Tibial artery (tissue), 4 donors: ENCODE data around the gene FCRL6.

ENCODE experiments used
- DNase-seq, 2 donors: peaks; one replicate each; pipeline ENCODE4 v3.0.0-alpha.2; 2019
- H3K27ac ChIP-seq, 2 donors: fragments of 200-600 bp; sonication (generic) in 1 of 2; 1 replicate in 1 of 2; 2 replicates in 1 of 2; pipeline ENCODE4 v1.5.1; 2018 to 2019; ENCODE audit warnings: mild to moderate bottlenecking in 1 of 2
- H3K27me3 ChIP-seq, 2 donors: fragments of 200-600 bp; sonication (generic) in 1 of 2; one replicate each; pipeline versions ENCODE4 v1.5.1 to v1.6.0; 2016 to 2019
- H3K36me3 ChIP-seq, 3 donors: fragments of 200-600 bp; sonication (generic) in 2 of 3; one replicate each; pipeline ENCODE4 v1.5.1; 2016 to 2019; ENCODE audit warnings: mild to moderate bottlenecking in 2 of 3
- H3K4me1 ChIP-seq, 4 donors: fragments of 200-600 bp; sonication (generic) in 2 of 4; 1 replicate in 3 of 4; 2 replicates in 1 of 4; pipeline ENCODE4 v1.5.1; 2016 to 2019
- H3K4me3 ChIP-seq, 2 donors: fragments of 200-600 bp; sonication (generic) in 1 of 2; 1 replicate in 1 of 2; 2 replicates in 1 of 2; pipeline ENCODE4 v1.5.1; 2018 to 2019; ENCODE audit warnings: mild to moderate bottlenecking in 2 of 2
- H3K9me3 ChIP-seq, 3 donors: fragments of 200-600 bp; sonication (generic) in 1 of 3; one replicate each; pipeline ENCODE4 v1.5.1; 2016 to 2019
- intact Hi-C: fragments of 100-400 bp; cut with DNase I; formaldehyde crosslinking; loops from one replicate; pipeline ENCODE4 v1.15.0; 2023; ENCODE audit warnings: low total_unique reads
- TF ChIP-seq, protein P1 (sequence below), 2 experiments: fragments of 200-600 bp in 1 of 2; fragments of 450-650 bp in 1 of 2; IDR thresholded peaks; one replicate each; pipeline ENCODE4 v1.5.1; 2017 to 2019; ENCODE audit warnings: antibody characterized with exemption in 2 of 2, mild to moderate bottlenecking in 1 of 2, moderate library complexity in 1 of 2

FCRL6 gene

DNA sequence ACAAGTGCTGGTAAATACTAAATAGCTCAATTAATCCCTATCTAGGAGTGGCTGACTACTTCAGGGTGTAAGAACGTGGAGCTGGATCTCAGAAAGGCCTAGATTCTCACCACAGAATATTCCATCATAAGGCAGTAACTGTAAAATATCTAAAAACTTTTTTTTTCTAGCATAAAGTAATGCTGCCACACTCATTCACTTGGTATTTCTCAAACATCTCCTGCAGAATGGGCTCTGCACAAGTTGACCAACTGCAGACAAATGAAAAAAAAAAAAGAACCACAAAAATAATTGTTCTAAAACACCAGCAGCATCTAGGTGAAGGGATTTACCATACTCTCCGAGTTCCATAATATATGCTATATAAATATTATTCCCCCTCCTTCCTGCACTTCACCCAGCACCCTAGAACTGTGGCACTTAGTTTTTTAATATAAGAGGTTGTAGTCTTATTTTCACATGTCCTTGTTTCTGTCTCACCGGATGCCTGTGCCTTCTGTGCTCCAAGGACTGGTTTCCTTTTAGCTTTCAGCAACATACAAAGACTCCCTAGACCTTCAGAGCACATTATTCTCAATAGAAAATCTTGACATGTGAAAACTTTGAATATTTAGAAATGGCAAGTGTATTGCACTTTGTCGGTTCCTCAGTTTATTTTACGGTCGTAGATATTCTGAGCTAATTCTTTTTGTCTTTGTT, 51.4 kb downstream of the FCRL6 start:
- Histone ChIP-seq H3K27me3 (no peaks in the 10 kb centered on the region), H3K36me3 (no peaks in the 10 kb centered on the region), H3K4me1 (peaks cover 0 to 19% (median 11%) of the 10 kb centered on the region in 4 donors), H3K4me3 (peak overlapping the region; percentile 72 to 74), H3K27ac (peak overlapping the region; percentile 94 to 96), H3K9me3 (no peaks in the 10 kb centered on the region)
- no peak for DNase-seq
- TF ChIP-seq, protein P1, sequence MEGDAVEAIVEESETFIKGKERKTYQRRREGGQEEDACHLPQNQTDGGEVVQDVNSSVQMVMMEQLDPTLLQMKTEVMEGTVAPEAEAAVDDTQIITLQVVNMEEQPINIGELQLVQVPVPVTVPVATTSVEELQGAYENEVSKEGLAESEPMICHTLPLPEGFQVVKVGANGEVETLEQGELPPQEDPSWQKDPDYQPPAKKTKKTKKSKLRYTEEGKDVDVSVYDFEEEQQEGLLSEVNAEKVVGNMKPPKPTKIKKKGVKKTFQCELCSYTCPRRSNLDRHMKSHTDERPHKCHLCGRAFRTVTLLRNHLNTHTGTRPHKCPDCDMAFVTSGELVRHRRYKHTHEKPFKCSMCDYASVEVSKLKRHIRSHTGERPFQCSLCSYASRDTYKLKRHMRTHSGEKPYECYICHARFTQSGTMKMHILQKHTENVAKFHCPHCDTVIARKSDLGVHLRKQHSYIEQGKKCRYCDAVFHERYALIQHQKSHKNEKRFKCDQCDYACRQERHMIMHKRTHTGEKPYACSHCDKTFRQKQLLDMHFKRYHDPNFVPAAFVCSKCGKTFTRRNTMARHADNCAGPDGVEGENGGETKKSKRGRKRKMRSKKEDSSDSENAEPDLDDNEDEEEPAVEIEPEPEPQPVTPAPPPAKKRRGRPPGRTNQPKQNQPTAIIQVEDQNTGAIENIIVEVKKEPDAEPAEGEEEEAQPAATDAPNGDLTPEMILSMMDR (IDR thresholded peaks at IDR 0.05), result no peak
- intact Hi-C loops, result loop anchor here (10.0 kb wide), 1 partner anchor 71 kb away; the partner anchor contains the start of gene TAGLN2

DNA sequence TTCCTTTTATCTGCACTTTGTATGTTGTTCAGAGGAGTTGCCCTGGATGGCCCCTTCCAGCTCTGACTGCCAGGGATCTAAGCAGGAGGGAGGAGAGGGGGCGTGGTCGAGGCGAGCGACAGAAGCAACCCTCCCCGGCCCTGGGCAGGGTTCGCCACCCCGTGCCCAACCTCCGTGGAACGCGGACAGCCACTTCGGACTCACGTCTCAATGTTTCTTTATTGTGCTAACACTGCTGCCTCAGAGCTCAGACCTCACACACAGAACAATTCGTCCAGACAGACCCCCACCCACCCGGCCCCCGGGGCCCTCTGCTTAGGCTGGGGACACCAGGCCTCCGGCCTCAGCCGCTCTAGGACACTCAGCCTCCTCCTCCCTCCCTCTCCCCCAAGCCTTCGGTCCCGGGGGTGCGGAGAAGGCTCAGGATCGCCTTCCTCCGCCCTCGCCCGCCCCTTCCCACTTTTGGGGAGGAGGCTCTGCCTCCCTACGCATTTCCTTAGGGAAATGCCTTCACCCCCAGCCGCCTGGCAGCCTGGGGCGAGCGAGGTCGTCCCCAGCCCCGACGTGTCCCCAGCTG, 52.0 kb downstream of the FCRL6 start:
- DNase-seq, result peak; percentile 87 to 92
- Histone ChIP-seq H3K27me3 (no peaks in the 10 kb centered on the region), H3K4me3 (peak overlapping the region; percentile 72 to 74), H3K9me3 (no peaks in the 10 kb centered on the region), H3K27ac (peak overlapping the region; percentile 94 to 96), H3K4me1 (peaks cover 0 to 19% (median 11%) of the 10 kb centered on the region in 4 donors), H3K36me3 (no peaks in the 10 kb centered on the region)
- TF ChIP-seq, protein P1 (IDR thresholded peaks at IDR 0.05), result no peak
- intact Hi-C loops, result loop anchor here (10.0 kb wide), 1 partner anchor 71 kb away; the partner anchor contains the start of gene TAGLN2

DNA sequence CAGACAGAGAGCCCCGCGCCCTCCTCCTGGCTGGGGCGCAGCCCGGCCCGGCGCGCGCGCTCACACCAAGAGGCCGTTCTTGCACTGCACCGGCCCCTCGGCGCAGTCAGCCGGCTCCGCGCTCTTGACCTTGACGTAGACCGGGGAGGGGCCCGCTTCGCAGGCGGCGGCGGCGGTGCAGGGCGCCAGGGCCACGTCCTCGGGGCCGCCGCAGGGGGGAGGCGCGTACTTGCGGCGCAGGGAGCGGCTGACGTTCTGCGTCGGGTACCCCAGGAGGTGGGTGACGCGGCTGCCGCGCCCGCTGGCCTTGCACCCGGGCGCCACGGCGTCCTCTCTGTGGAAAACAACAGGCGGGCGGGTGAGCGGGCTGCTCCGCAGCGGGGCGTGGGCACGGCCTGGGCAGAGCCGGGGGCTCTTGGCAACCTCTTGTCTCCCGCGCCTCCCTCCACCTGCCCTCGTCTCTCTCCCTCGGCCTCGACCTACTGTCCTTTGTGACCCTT, 52.6 kb downstream of the FCRL6 start:
- H3K36me3 ChIP-seq, result no peaks in the 10 kb centered on the region
- peak overlapping the region; percentile 94 to 96 for H3K27ac ChIP-seq
- DNase-seq, result peak; percentile 82 to 92
- intact Hi-C loops, result loop anchor here (10.0 kb wide), 1 partner anchor 70 kb away; the partner anchor contains the start of gene TAGLN2
- H3K9me3 ChIP-seq, result no peaks in the 10 kb centered on the region
- H3K4me3 ChIP-seq, result peak overlapping the region; percentile 72 to 74
- H3K27me3 ChIP-seq, result no peaks in the 10 kb centered on the region
- H3K4me1 ChIP-seq, result peaks cover 0 to 19% (median 11%) of the 10 kb centered on the region in 4 donors
- TF ChIP-seq, protein P1 (IDR thresholded peaks at IDR 0.05), result no peak

DNA sequence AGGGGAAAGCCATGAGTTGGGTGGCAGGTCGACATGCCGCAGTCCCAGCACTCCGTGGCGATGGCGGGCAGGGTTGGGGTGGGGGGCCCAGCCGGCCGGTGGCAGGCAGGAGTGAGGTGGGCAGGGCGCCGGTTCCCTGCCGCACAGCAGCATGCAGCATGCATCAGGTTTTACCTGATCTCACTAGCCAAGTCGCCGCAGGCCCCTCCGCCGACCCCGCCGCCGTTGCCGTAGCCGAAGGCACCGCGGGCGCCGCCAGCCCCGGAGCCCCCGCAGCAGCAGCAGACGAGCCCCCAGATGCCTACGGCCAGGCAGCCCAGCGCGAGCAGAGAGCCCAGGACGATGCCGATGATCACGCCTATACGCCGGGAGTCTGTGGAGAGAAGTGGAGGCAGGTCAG, 53.5 kb downstream of the FCRL6 start:
- no peak for DNase-seq
- TF ChIP-seq, protein P1 (IDR thresholded peaks at IDR 0.05), result no peak
- no peak overlapping the region for H3K4me3 ChIP-seq
- intact Hi-C loops, result loop anchor here (10.0 kb wide), 1 partner anchor 69 kb away; the partner anchor contains the start of gene TAGLN2
- H3K36me3 ChIP-seq, result no peaks in the 10 kb centered on the region
- no peaks in the 10 kb centered on the region for H3K9me3 ChIP-seq
- H3K4me1 ChIP-seq, result peaks cover 0 to 19% (median 11%) of the 10 kb centered on the region in 4 donors
- peak overlapping the region; percentile 94 to 96 for H3K27ac ChIP-seq
- H3K27me3 ChIP-seq, result no peaks in the 10 kb centered on the region

DNA sequence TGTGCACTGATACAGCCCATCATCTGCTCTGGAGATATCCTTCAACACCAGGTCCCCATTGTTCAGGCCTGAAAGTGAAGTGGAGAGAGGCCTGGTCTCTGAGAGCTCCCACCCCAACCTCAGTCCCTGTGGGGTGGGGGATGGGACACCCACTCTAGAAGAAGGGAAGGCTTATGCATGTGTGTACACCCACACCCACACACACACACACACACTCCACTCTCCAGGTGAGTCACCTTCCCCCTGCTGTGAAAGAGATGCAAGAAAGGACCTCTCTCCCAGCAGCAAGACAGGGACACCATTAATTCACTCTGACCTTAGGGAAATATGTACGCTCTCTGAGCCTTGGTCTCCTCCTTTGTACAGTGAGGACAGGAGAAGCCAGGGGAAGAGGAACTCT, 54.4 kb downstream of the FCRL6 start:
- H3K27ac ChIP-seq, result no peak overlapping the region
- no peaks in the 10 kb centered on the region for H3K9me3 ChIP-seq
- peaks cover 0 to 7% (median 3%) of the 10 kb centered on the region in 3 donors for H3K36me3 ChIP-seq
- peaks cover 0 to 19% (median 11%) of the 10 kb centered on the region in 4 donors for H3K4me1 ChIP-seq
- TF ChIP-seq, protein P1 (IDR thresholded peaks at IDR 0.05), result no peak
- intact Hi-C loops, result loop anchor here (10.0 kb wide), 1 partner anchor 68 kb away; the partner anchor contains the start of gene TAGLN2
- DNase-seq, result no peak
- H3K27me3 ChIP-seq, result no peaks in the 10 kb centered on the region
- no peak overlapping the region for H3K4me3 ChIP-seq
